Ovary (tissue), 3 donors: Measurements from ENCODE around the gene PLOD1.

Experiments
- CTCF ChIP-seq, 3 donors: fragments of 450-650 bp in 2 of 3; fragments of 200-600 bp in 1 of 3; IDR thresholded peaks; one replicate each; pipeline versions ENCODE4 v1.5.1 to v1.8.0; 2016 to 2022; ENCODE audit warnings: antibody characterized with exemption in 3 of 3, mild to moderate bottlenecking in 1 of 3
- EP300 ChIP-seq: sonication (generic); formaldehyde crosslinking; IDR thresholded peaks from one replicate; pipeline ENCODE4 v1.6.1; 2017; ENCODE audit warnings: antibody characterized with exemption
- POLR2A ChIP-seq: fragments of 450-650 bp; IDR thresholded peaks from one replicate; pipeline ENCODE4 v1.6.1; 2017; ENCODE audit warnings: antibody characterized with exemption, mild to moderate bottlenecking, moderate library complexity
- donor health status: DM: no; HTN: no; CAD: no.

- no peak for TF ChIP-seq CTCF (IDR thresholded peaks at IDR 0.05)
- no peak for TF ChIP-seq POLR2A
- TF ChIP-seq EP300, result no peak
Measured at GRCh38 chr1:12016182-12016581, 81.7 kb downstream of the PLOD1 start.
